GM23248 (cell line): ENCODE data around the gene SNX5.

Experiments used
- EZH2 ChIP-seq: fragments of 200-600 bp; sonication (generic); IDR thresholded peaks from 2 replicates; pipeline ENCODE4 v1.6.1; 2018; ENCODE audit warnings: antibody characterized with exemption, mild to moderate bottlenecking; ENCODE audit not compliant: insufficient read depth, poor library complexity, severe bottlenecking
- EZH2phosphoT487 ChIP-seq: fragments of 200-600 bp; sonication (generic); IDR thresholded peaks from 2 replicates; pipeline ENCODE4 v1.6.1; 2018; ENCODE audit warnings: antibody characterized with exemption, moderate library complexity, mild to moderate bottlenecking, low read depth; ENCODE audit not compliant: insufficient read depth

- TF ChIP-seq EZH2phosphoT487 (no peak), EZH2 (no peak)
Observed at GRCh38 chr20:17935186-17935585, 33.4 kb downstream of the SNX5 start.
